Nephron (organoid): ENCODE data around the gene CHRNG.

Experiments used
- H3K27ac Mint-ChIP-seq, 3 experiments: 2 replicates each; pipeline ENCODE4 v1.8.0; 2020; ENCODE audit warnings: mixed read lengths in 3 of 3, mild to moderate bottlenecking in 2 of 3, moderate library complexity in 1 of 3
- H3K27me3 Mint-ChIP-seq: 2 replicates; pipeline ENCODE4 v1.8.0; 2021; ENCODE audit warnings: low read depth, mild to moderate bottlenecking, moderate library complexity, mixed read lengths
- H3K36me3 Mint-ChIP-seq: 2 replicates; pipeline ENCODE4 v1.8.0; 2020; ENCODE audit warnings: low read depth, mixed read lengths
- H3K4me1 Mint-ChIP-seq: 2 replicates; pipeline ENCODE4 v1.8.0; 2020; ENCODE audit warnings: mixed read lengths
- H3K4me3 Mint-ChIP-seq, 3 experiments: 2 replicates each; pipeline ENCODE4 v1.8.0; 2020; ENCODE audit warnings: mild to moderate bottlenecking in 3 of 3, mixed read lengths in 3 of 3, moderate library complexity in 2 of 3
- H3K9me3 Mint-ChIP-seq: 2 replicates; pipeline ENCODE4 v1.8.0; 2020; ENCODE audit warnings: mixed read lengths
- CTCF ChIP-seq, 3 experiments: fragments of 200-600 bp; sonication (generic); IDR thresholded peaks; one replicate each; pipeline ENCODE4 v1.5.0; 2021; ENCODE audit warnings: antibody characterized with exemption in 3 of 3; ENCODE audit not compliant: unreplicated experiment in 3 of 3

Gene CHRNG

GRCh38 chr2:232497348-232497747 lies 42.1 kb upstream of the CHRNG start:
- no peak for TF ChIP-seq CTCF (IDR thresholded peaks at IDR 0.05; ENCODE audit: unreplicated experiment in 3 of 3)
- no peaks in the 10 kb centered on the region for H3K9me3 Mint-ChIP-seq
- H3K27me3 Mint-ChIP-seq = peaks cover 54% of the 10 kb centered on the region
- no peak overlapping the region for H3K27ac Mint-ChIP-seq
- no peaks in the 10 kb centered on the region for H3K36me3 Mint-ChIP-seq
- no peak overlapping the region for H3K4me3 Mint-ChIP-seq
- H3K4me1 Mint-ChIP-seq = peaks cover 1% of the 10 kb centered on the region

- H3K27ac Mint-ChIP-seq = no peak overlapping the region
- H3K27me3 Mint-ChIP-seq = peaks cover 53% of the 10 kb centered on the region
- no peak overlapping the region for H3K4me3 Mint-ChIP-seq
- H3K4me1 Mint-ChIP-seq = peaks cover 4% of the 10 kb centered on the region
- TF ChIP-seq CTCF (IDR thresholded peaks at IDR 0.05; ENCODE audit: unreplicated experiment in 3 of 3) = no peak
- H3K9me3 Mint-ChIP-seq = no peaks in the 10 kb centered on the region
- no peaks in the 10 kb centered on the region for H3K36me3 Mint-ChIP-seq
Observed at GRCh38 chr2:232498452-232498851, 41.0 kb upstream of the CHRNG start.

- no peaks in the 10 kb centered on the region for H3K9me3 Mint-ChIP-seq
- H3K27ac Mint-ChIP-seq = peak overlapping the region in 1 of 3 experiments; percentile 23
- H3K4me1 Mint-ChIP-seq = peaks cover 20% of the 10 kb centered on the region
- peak overlapping the region; percentile 29 to 61 (median 34) for H3K4me3 Mint-ChIP-seq
- TF ChIP-seq CTCF (IDR thresholded peaks at IDR 0.05; ENCODE audit: unreplicated experiment in 3 of 3) = no peak
- H3K36me3 Mint-ChIP-seq = no peaks in the 10 kb centered on the region
- H3K27me3 Mint-ChIP-seq = peaks cover 68% of the 10 kb centered on the region
Observed at GRCh38 chr2:232501331-232501771, 38.1 kb upstream of the CHRNG start.

GRCh38 chr2:232501794-232502390 lies 37.6 kb upstream of the CHRNG start:
- no peaks in the 10 kb centered on the region for H3K36me3 Mint-ChIP-seq
- peaks cover 20% of the 10 kb centered on the region for H3K4me1 Mint-ChIP-seq
- H3K9me3 Mint-ChIP-seq = no peaks in the 10 kb centered on the region
- TF ChIP-seq CTCF (IDR thresholded peaks at IDR 0.05; ENCODE audit: unreplicated experiment in 3 of 3) = no peak
- peak overlapping the region; percentile 34 to 61 (median 52) for H3K4me3 Mint-ChIP-seq
- H3K27ac Mint-ChIP-seq = peak overlapping the region in 1 of 3 experiments; percentile 23
- peaks cover 72% of the 10 kb centered on the region for H3K27me3 Mint-ChIP-seq

GRCh38 chr2:232502511-232502910 lies 37.0 kb upstream of the CHRNG start:
- H3K4me1 Mint-ChIP-seq = peaks cover 20% of the 10 kb centered on the region
- H3K27me3 Mint-ChIP-seq = peaks cover 72% of the 10 kb centered on the region
- H3K36me3 Mint-ChIP-seq = no peaks in the 10 kb centered on the region
- peak overlapping the region in 1 of 3 experiments; percentile 12 for H3K27ac Mint-ChIP-seq
- no peaks in the 10 kb centered on the region for H3K9me3 Mint-ChIP-seq
- peak overlapping the region; percentile 60 to 84 (median 80) for H3K4me3 Mint-ChIP-seq
- TF ChIP-seq CTCF (IDR thresholded peaks at IDR 0.05; ENCODE audit: unreplicated experiment in 3 of 3) = no peak
